GOT3 (cell line): ENCODE results near the gene KRT9.
"Not testable (repeated sequence)": the region's sequence is repeated elsewhere in the genome, so short reads cannot be mapped to it uniquely, and the experiment has no call there.

Experiments
- DNase-seq: peaks from one replicate; lab custom pipeline; 2025; ENCODE audit warnings: mixed read lengths; lab: John Stamatoyannopoulos, UW

KRT9 gene

DNA sequence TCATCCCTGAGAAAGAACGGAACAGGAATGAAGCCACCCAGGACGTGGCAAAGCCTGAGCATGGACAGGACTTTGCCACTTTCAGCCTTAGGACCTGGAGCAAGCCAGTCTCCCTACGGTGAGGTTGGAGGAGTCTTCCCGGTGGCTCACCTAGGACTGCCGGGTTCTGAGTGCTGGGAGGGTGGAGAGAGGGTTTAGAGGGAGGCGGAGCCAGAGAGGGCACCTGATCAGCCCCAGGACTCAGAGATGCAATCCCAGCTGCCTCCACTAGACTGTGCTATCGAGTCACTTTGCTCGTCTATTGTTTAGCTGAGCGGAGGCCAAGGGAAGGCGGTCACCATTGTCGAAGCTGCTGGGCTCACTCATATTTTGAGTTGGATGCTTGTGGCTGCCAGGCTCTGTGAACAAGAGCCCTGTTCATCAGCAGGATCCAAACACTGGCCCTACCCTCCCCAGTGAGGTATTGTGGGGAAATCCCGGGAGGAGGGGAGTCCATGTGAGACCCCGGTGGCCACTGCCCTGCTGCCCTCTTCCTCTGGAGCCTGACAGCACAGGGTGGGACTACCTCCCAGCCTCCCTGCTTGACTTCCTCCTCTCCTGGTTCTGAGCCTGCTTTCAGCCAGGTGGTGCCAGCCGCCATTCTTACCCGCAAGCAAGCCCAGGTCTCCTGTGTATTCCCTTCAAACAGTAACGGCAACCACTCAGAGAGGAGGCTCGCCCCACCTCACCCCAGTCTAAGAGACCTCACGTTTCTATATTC is 7.8 kb upstream of the KRT9 start:
- DNase-seq = peak; percentile 22

DNA sequence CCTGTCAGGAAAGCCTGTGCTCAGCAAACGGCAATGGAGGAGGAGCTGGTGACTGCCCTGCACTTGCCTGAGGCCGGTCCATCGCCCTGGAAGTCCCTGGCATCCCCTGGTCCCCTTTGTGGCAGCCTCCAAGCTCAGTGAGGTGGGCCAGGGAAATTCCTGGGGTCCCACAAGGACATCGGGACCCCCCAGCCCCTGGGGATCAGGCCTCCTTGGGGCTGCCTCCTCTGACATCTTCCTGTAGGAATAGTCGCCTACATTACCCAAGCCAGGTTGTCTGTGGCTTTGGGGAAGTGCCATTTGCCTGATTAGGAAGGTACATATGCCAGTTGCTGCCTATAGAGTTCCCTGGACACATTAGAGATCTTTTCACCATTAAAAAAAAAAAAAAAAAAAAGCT is 7.1 kb upstream of the KRT9 start:
- no peak for DNase-seq

- no peak for DNase-seq
These were observed 6.7 kb upstream of the KRT9 start for GRCh38 chr17:41578538-41578937.

DNA sequence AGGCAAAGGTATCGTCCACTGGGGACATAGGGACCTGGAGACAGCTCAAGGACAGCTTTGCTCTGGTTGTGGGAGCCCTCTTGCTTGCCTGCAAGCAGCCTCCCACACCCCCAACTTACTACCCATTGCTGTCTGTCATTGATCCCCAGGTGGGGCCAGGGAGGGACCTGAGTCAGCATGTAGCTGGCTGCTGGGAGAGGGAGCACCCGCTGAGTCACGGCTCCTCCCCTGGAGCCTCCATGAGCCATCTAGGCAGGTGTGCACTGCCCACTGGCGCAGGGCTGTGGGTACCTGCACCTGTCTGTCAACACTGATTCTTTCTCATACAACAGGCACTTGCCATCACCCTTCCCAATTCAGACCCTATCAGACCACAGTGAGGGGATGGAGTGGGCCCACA is 4.9 kb upstream of the KRT9 start:
- not testable (repeated sequence) for DNase-seq

DNA sequence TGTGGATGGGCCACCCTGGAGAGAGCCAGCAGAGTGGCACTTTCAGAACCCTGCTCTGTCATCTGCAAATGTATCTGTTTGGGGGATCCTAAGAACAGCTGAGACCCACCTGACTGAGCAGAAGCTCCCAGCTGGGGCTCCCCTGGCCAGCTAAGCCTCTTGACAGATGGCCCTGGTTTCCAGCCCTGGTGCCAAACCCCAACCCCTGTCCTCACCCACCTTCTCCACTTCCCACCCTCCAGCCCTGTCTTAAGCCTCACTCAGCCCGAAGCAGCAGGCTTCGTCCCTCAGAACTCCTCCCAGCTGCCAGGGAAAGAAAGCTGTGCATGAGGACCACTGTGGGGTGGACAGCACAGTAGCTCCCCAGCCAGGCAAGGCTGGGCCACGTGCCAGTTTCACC is 3.5 kb upstream of the KRT9 start:
- no peak for DNase-seq

- no peak for DNase-seq
These were observed 4.5 kb downstream of the KRT9 start for GRCh38 chr17:41567317-41567716.

DNA sequence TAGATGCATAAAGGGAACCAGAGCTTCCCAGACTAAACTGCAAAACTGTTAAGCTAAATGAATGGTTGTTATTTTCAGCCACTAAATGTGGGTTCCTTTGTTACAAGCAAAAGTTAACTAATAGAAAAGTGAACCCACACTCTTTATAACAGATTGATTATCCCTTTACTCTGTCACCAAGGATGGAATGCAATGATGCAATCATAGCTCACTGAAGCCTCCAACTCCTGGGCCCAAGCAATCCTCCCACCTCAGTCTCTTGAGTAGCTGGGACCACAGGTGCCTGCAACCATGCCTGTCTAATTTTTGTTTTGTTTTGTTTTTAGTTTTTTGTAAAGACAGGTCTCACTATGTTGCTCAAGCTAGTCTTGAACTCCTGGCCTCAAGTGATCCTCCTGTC is 6.5 kb downstream of the KRT9 start:
- no peak for DNase-seq

GRCh38 chr17:41563607-41564170 is 8.2 kb downstream of the KRT9 start:
- DNase-seq = no peak

- DNase-seq = no peak
These were observed 10.3 kb downstream of the KRT9 start for GRCh38 chr17:41561554-41561953.

DNA sequence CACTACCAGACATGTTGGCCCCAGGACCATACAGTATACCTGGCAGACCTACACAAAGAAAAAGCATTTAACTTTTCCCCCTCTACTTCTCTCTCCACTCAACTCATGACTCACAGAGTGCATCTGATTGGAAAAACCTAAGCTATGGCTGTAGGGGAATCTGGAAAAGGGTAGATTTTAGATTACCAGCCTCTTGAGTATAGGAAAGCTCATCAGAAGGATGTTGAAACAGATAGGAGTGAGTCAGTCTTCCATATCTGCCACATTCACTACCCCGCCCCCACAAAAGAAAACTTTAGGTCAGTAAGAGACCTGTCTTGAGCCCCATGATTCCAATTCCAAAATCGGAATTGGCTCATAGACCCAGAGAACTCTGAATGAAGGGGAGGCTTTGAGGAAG is 12.3 kb downstream of the KRT9 start:
- no peak for DNase-seq

DNA sequence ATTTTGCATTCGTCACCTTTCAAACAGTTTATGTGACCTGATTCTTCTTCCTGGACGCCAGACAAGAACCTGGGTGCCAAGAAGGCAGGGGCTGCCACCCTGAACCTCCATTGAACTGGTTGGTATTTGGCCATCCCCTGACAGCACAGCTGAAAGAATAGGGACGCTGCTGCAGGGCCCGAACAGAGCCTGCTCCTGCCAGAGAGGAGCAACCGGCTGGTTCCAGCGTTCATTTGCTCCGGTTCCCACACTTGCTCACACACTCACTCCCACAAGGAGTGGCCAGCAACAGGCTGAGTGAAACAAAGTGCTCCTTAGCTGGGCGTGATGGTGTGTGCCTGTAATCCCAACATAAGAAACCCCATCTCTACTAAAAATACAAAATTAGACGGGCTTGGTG is 14.9 kb downstream of the KRT9 start:
- DNase-seq = no peak

GRCh38 chr17:41556306-41556705 is 15.6 kb downstream of the KRT9 start:
- no peak for DNase-seq

DNA sequence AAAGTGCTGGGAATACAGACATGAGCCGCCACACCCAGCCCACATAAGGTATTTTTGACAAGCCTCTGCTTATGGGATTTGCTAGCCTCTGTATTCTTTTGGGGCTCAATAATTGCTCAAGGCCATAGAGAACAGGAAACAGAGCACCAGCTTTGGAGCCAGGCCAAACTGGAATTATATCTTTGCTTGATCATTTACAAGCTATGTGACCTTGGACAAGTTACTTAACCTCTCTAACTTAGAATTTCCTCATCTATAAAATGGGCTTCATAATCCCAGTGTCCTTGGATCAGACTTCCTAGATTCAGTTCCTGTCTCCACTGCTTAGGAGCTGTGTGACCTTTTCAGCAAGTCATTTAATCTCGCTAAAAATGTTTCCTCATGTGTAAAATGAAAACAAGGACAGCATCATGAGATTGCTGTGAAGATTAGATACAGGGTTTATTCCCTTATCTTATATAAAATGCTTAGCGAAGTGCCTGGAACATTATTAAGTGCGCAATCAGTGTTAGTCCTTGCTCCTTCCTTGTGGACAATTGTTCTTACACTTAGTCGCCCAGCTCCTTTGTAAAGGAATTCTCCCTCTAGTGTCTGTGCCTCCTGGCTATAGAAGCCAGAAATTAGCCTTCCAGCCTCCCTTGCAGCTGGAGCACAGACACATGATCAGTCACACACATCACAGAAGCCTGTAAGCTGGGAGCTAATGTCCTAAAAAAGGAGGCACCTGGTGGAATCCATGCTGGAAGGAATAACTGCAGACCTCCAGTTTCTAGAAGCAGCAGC is 16.6 kb downstream of the KRT9 start:
- no peak for DNase-seq

DNA sequence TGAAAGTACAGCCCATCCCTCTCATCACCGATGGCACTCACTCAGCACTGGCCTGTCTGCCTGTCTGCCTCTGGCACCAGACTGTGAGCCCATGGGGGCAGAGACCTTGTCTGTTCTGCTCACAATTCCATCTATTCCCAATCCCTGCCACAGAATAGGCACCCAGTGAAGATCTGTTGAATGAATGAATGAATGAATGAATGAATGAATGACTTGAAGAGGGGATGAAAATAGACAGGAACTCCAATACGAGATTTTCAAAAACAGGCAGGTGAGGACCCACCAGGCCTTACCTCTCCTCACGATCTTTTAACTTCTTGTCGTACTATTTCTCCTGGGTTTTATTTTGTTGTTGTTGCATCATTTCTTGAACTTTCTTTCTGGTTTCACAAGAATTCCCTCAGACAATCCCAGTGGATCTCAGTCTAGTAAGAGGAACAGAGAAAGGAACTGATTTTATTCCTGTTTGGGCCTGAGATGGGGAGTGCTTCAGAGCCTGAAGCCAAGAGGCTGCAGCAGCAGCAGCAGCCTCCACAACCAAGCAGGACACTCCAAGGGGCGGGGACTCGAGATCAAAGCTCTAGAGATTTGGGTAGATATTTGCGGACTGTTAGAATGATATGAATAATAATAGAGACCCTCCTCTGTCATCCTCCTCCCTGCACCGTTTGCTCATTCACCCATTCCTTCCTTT is 17.7 kb downstream of the KRT9 start:
- DNase-seq = no peak

GRCh38 chr17:41553176-41553575 is 18.7 kb downstream of the KRT9 start:
- DNase-seq = no peak

- no peak for DNase-seq
These were observed 19.4 kb downstream of the KRT9 start for GRCh38 chr17:41552455-41552854.

- DNase-seq = no peak
These were observed 20.5 kb downstream of the KRT9 start for GRCh38 chr17:41551365-41551764.

DNA sequence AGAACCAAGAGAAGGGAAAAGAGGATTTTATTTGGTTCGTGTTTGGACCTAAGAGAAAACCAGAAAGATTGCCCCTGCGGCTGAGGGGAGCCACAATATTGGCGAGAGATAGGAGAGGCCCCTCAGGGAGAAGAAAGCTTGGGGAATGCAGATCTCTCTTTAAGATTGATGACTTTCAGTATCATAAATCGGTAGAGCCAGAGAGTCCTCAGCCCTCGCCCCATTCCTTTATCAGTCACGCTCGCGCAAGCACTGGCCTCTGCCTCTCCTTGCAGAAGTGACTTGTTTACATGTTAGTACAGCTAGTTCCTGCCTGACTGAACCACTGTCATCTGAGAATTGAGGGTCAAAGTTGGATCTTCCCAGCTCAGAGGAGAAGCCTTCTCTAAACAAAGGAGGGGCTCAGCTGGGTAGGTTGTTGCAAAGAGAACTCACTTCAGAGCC is 22.2 kb downstream of the KRT9 start:
- DNase-seq = no peak

- peak; percentile 46 for DNase-seq
These were observed 22.8 kb downstream of the KRT9 start for GRCh38 chr17:41548844-41549595.

- DNase-seq = peak; percentile 80
These were observed 23.7 kb downstream of the KRT9 start for GRCh38 chr17:41547921-41548843.

GRCh38 chr17:41547378-41547841 is 24.4 kb downstream of the KRT9 start:
- no peak for DNase-seq
